ENCODE measurements around the gene KIF3B. TPM values are rescaled to one million over a fixed set of nuclear protein-coding genes. Genes with fewer than 3 reads are reported as not detected.

Gene KIF3B
- total and polyA plus RNA-seq, 2 of the 13 experiments (the other 11 are each of a cell fraction or from before 2014, with no cell fraction given) = 23.6 to 28.8 TPM

DNA sequence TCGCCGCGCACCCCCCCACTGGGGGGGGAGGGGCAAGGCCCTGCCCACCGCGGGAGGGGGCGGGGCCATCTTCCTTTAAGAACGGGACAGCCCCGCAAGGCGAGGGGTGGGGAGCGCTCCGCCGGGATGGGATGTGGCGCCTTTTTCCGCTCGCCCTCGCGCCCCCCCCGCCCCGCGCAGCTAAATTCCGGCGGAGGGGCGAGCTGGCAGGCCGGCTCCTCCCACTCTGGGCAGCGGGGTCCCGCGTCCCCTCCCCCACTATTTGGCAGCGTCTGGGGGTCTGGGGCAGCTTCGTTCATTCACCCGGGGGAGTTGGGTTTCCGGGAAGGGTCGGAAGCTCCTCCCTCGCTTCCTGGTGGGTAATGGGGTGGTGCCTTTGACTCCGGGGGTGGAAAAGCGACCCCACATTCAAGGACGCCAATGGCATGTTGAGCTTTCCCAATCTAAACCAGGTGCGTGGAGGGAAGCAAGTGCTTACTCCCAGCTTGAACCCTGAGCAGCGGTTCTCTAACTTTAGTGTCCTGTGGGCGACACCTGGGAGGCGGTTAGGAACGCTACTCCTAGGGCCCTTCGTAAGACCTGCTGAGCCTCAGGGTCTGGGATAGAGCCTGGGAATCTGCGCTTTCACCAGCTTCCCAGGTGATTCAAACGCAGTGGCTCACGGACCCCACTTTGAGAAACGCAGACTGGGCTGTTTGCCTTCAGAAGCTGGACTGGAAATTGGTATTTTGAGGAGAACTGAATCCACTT, 81.6 kb downstream of the KIF3B start (continued):
- TF ChIP-seq ZBTB10 (CRISPR knock-in tag; IDR thresholded peaks at IDR 0.05; ENCODE audit: borderline replicate concordance) = peak; percentile 71
- TF ChIP-seq, protein P1, sequence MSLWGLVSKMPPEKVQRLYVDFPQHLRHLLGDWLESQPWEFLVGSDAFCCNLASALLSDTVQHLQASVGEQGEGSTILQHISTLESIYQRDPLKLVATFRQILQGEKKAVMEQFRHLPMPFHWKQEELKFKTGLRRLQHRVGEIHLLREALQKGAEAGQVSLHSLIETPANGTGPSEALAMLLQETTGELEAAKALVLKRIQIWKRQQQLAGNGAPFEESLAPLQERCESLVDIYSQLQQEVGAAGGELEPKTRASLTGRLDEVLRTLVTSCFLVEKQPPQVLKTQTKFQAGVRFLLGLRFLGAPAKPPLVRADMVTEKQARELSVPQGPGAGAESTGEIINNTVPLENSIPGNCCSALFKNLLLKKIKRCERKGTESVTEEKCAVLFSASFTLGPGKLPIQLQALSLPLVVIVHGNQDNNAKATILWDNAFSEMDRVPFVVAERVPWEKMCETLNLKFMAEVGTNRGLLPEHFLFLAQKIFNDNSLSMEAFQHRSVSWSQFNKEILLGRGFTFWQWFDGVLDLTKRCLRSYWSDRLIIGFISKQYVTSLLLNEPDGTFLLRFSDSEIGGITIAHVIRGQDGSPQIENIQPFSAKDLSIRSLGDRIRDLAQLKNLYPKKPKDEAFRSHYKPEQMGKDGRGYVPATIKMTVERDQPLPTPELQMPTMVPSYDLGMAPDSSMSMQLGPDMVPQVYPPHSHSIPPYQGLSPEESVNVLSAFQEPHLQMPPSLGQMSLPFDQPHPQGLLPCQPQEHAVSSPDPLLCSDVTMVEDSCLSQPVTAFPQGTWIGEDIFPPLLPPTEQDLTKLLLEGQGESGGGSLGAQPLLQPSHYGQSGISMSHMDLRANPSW (CRISPR knock-in tag; IDR thresholded peaks at IDR 0.05; ENCODE audit: borderline replicate concordance) = no peak
- TF ChIP-seq CHD2 (IDR thresholded peaks at IDR 0.05; ENCODE audit: low read depth, low read length) = peak; percentile 57; the same call in 1 of the 2 replicates
- TF ChIP-seq, protein P2, sequence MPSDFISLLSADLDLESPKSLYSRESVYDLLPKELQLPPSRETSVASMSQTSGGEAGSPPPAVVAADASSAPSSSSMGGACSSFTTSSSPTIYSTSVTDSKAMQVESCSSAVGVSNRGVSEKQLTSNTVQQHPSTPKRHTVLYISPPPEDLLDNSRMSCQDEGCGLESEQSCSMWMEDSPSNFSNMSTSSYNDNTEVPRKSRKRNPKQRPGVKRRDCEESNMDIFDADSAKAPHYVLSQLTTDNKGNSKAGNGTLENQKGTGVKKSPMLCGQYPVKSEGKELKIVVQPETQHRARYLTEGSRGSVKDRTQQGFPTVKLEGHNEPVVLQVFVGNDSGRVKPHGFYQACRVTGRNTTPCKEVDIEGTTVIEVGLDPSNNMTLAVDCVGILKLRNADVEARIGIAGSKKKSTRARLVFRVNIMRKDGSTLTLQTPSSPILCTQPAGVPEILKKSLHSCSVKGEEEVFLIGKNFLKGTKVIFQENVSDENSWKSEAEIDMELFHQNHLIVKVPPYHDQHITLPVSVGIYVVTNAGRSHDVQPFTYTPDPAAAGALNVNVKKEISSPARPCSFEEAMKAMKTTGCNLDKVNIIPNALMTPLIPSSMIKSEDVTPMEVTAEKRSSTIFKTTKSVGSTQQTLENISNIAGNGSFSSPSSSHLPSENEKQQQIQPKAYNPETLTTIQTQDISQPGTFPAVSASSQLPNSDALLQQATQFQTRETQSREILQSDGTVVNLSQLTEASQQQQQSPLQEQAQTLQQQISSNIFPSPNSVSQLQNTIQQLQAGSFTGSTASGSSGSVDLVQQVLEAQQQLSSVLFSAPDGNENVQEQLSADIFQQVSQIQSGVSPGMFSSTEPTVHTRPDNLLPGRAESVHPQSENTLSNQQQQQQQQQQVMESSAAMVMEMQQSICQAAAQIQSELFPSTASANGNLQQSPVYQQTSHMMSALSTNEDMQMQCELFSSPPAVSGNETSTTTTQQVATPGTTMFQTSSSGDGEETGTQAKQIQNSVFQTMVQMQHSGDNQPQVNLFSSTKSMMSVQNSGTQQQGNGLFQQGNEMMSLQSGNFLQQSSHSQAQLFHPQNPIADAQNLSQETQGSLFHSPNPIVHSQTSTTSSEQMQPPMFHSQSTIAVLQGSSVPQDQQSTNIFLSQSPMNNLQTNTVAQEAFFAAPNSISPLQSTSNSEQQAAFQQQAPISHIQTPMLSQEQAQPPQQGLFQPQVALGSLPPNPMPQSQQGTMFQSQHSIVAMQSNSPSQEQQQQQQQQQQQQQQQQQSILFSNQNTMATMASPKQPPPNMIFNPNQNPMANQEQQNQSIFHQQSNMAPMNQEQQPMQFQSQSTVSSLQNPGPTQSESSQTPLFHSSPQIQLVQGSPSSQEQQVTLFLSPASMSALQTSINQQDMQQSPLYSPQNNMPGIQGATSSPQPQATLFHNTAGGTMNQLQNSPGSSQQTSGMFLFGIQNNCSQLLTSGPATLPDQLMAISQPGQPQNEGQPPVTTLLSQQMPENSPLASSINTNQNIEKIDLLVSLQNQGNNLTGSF (CRISPR knock-in tag; IDR thresholded peaks at IDR 0.05) = no peak; the same call in 1 of the 2 replicates
- TF ChIP-seq ZFP62 (CRISPR knock-in tag; IDR thresholded peaks at IDR 0.05) = no peak
- TF ChIP-seq, protein P3, sequence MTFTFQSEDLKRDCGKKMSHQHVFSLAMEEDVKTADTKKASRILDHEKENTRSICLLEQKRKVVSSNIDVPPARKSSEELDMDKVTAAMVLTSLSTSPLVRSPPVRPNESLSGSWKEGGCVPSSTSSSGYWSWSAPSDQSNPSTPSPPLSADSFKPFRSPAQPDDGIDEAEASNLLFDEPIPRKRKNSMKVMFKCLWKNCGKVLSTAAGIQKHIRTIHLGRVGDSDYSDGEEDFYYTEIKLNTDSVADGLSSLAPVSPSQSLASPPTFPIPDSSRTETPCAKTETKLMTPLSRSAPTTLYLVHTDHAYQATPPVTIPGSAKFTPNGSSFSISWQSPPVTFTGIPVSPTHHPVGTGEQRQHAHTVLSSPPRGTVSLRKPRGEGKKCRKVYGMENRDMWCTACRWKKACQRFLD (CRISPR knock-in tag; IDR thresholded peaks at IDR 0.05; ENCODE audit: borderline replicate concordance) = peak; percentile 82; the same call in 1 of the 2 replicates
- TF ChIP-seq ZNF24 (IDR thresholded peaks at IDR 0.05) = 0 out of 2 replicates have a peak, but pooled peaks have one; percentile 9
- TF ChIP-seq CHCHD3 (CRISPR knock-in tag; IDR thresholded peaks at IDR 0.05) = peak; percentile 26; the same call in 1 of the 2 replicates
- TF ChIP-seq ZNF674 (CRISPR knock-in tag; IDR thresholded peaks at IDR 0.05; ENCODE audit: low read depth) = no peak
- TF ChIP-seq ZNF44 (CRISPR knock-in tag; IDR thresholded peaks at IDR 0.05) = peak; percentile 88; the same call in 1 of the 2 replicates
- TF ChIP-seq ZNF569 (CRISPR knock-in tag; IDR thresholded peaks at IDR 0.05; ENCODE audit: borderline replicate concordance) = 0 out of 2 replicates have a peak, but pooled peaks have one; percentile 87
- no peak for TF ChIP-seq SMC3 (IDR thresholded peaks at IDR 0.05; ENCODE audit: low read length)
- no peak for TF ChIP-seq ZNF7 (CRISPR knock-in tag; IDR thresholded peaks at IDR 0.05)
- TF ChIP-seq GPN1 (CRISPR knock-in tag; IDR thresholded peaks at IDR 0.05; ENCODE audit: borderline replicate concordance) = 0 out of 2 replicates have a peak, but pooled peaks have one; percentile 33
- TF ChIP-seq ONECUT2 (CRISPR knock-in tag; IDR thresholded peaks at IDR 0.05) = no peak; the same call in none of the 2 replicates
- no peak for TF ChIP-seq CCAR2 (optimal IDR thresholded peaks at IDR 0.05; ENCODE audit: low read depth, low read length)
- TF ChIP-seq HNF4A (CRISPR knock-in tag; IDR thresholded peaks at IDR 0.05) = peak; percentile 20; the same call in 1 of the 2 replicates
